Fibroblast of mammary gland (primary cell): Measurements from ENCODE around the gene DNAJC5G.
A peak's percentile ranks its signal among the peaks of the same experiment; 100 is the strongest.
"Not testable (repeated sequence)": the region's sequence is repeated elsewhere in the genome, so short reads cannot be mapped to it uniquely, and the experiment has no call there.

Source experiments
- DNase-seq: peaks from one replicate; pipeline ENCODE4 v3.0.0-alpha.2; 2010; ENCODE audit warnings: low read depth
- H3K4me3 ChIP-seq: 2 replicates; pipeline ENCODE4 v1.5.1; 2011; ENCODE audit warnings: low read depth, mild to moderate bottlenecking, low read length, moderate library complexity; ENCODE audit not compliant: control insufficient read depth
- CTCF ChIP-seq: conservative IDR thresholded peaks from 2 replicates; pipeline ENCODE4 v1.5.1; 2011; ENCODE audit warnings: low read depth, low read length, inconsistent platforms; ENCODE audit not compliant: control insufficient read depth, insufficient read depth

The DNAJC5G gene

DNA sequence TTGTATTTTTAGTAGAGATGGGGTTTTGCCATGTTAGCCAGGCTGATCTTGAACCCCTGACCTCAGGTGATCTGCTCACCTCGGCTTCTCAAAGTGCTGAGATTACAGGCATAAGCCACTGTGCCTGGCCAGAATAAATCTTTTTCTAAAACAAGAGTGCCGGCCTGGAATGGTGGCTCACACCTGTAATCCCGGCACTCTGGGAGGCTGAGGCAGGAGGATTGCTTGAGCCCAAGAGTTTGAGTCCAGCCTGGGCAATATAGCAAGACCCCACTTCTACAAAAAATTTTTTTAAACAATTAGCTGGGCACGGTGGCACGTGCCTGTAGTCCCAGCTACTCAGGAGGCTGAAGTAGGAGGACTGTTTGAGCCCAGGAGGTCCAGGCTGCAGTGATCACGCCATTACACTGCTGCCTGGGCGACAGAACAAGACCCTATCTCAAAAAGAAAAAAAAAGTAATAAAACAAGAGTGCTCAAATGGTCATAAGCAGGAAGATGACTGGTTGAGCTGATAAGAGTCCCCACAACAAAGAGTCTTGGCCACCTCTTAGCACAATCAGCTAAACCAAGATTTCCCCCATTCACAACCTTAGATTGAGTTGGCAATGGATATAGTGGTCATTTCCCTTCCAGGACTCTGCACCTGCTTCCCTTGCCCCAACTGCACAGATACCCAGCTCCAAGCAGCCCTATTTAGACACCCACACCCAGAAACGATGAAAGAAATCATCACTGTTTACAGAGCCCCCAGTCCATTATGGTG lies 38.8 kb downstream of the DNAJC5G start:
- DNase-seq = no peak
- no peak for TF ChIP-seq CTCF

GRCh38 chr2:27314709-27315108 lies 39.5 kb downstream of the DNAJC5G start:
- DNase-seq = no peak
- H3K4me3 ChIP-seq = no peak overlapping the region
- no peak for TF ChIP-seq CTCF

More for the DNA sequence above, 38.8 kb downstream of the DNAJC5G start:
- no peak overlapping the region for H3K4me3 ChIP-seq

DNA sequence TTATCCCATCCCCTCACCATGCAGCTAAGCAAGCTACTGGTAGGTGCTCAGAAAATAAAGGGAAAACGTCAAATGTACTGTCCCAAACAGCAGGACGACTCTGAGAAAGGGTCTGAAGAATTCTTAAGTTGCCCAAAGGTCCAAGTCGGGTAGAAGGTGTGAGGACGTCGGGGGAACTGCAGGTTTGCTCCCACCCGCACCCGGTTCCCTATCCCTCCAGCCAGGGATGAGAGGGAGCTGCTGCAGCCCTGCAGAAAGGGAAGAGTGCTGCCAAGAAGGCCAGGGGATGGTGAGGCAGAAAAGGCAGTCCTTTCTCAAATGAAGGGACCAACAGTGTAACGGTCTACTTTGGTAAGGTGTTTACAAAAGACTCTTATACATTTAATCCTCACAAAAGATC lies 39.9 kb downstream of the DNAJC5G start:
- H3K4me3 ChIP-seq = no peak overlapping the region
- no peak for TF ChIP-seq CTCF
- DNase-seq = no peak

DNA sequence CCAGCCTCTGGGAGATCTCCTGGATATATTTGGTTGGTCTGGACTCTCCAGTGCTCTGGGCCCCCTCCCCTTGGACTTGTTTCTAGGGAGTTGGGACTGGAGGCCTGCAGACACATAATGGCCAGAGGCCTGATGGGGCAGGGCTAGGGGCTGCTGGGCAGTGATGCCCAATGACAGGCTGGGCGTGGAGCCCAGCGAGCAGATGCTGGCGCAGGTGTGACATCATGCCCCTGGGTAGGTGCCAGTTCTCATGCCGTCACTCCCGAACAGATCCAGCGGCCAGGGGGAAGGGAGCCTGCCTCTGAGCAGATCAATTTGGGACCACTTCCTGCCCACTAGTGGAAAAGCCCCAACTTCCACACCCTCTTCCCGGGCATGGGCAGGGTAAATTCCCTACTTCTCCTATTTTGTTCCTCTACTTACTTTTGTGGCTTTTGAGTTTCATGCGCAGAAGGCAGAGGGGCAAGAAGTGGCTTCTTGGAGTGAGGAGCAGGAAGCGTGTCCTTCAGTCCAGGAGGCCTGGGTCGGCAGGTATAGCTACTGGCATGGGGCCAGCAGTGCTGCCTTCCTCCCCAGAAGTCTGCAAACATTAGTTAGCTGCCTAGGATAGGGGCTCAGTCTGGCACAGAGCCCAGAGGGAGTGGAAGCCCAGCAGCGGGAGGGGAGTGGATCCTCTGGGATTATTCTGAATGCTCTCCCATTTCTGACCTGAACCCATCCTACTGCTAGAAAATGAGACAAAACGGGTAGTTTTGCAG lies 41.6 kb downstream of the DNAJC5G start:
- peak; percentile 72 for DNase-seq
- no peak for TF ChIP-seq CTCF

DNA sequence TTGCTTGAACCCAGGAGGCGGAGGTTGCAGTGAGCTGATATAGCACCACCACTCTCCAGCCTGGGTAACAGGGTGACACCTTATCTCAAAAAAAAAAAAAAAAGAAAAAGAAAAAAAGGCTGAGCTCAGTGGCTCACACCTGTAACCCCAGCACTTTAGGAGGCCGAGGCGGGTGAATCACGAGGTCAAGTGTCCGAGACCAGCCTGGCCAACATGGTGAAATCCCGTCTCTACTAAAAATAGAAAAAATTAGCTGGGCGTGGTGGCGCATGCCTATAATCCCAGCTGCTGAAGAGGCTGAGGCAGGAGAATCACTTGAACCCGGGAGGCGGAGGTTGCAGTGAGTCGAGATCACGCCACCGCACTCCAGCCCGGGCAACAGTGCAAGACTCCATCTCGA lies 44.6 kb downstream of the DNAJC5G start:
- not testable (repeated sequence) for H3K4me3 ChIP-seq, DNase-seq

More for the DNA sequence above, 41.6 kb downstream of the DNAJC5G start:
- H3K4me3 ChIP-seq = no peak overlapping the region

- peak; percentile 78 for TF ChIP-seq CTCF
- peak overlapping the region; percentile 9 for H3K4me3 ChIP-seq
- peak; percentile 100 for DNase-seq
Observed at GRCh38 chr2:27320958-27321543, 45.8 kb downstream of the DNAJC5G start.

GRCh38 chr2:27322301-27322765 lies 47.1 kb downstream of the DNAJC5G start:
- peak; percentile 32 for DNase-seq
- peak overlapping the region; percentile 99 for H3K4me3 ChIP-seq
- TF ChIP-seq CTCF = no peak
